ENCODE data around the gene ZRANB3.
"Not testable (repeated sequence)": the region's sequence is repeated elsewhere in the genome, so short reads cannot be mapped to it uniquely, and the experiment has no call there.

Gene ZRANB3

DNA sequence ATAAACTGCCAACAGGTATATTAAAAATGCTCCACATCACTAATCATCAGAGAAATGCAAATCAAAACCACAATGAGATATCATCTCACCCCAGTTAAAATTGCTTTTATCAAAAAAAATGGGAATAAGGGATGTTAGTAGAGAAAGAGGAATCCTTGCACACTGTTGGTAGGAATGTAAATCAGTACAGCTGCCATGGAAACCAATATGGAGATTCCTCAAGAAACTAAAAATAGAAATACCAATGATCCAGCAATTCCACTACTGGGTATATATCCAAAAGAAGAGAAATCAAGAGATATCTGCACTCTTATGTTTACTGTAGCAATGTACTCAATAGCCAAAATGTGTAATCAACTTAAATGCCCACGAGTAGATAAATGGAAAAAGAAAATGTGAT is 40.6 kb downstream of the ZRANB3 start:
- DNase-seq (ENCODE audit: low read depth, low spot score) = no peak

DNA sequence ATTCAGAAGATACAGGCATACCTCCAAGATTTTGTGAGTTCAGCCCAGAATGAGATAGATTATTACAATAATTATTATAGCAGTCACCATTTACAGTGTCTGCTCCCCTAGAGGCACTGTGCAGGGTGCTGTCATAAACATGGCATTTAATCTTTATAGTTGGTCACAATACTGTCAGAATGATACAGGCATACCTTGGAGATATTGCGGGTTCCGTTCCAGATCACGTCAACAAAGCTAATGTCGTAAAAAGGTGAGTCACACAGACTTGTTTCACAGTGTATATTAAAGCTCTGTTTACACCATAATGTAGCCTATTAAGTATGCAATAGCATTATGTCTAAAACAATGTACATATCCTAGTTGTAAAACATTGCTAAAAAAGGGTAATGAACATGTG is 45.6 kb downstream of the ZRANB3 start:
- DNase-seq (ENCODE audit: low read depth, low spot score) = no peak

DNA sequence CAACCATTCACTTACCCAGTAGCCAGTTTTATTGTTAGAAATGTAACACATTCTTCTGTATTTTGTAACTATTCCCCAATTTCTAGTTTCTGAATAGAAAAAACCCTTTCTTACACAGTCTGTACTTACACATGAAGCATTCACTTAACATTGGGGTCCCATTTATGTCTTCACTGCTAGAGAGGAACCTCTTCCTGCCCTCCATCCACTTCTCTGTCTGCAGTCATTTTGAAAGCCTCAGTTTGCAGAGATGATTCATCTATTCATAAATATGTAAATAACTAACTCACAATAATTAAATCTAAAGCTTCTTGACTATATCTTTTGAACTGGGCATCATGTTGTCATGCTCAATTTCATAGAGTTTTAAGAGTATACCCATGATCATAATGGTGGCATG is 55.9 kb downstream of the ZRANB3 start:
- DNase-seq (ENCODE audit: low read depth, low spot score) = no peak

DNA sequence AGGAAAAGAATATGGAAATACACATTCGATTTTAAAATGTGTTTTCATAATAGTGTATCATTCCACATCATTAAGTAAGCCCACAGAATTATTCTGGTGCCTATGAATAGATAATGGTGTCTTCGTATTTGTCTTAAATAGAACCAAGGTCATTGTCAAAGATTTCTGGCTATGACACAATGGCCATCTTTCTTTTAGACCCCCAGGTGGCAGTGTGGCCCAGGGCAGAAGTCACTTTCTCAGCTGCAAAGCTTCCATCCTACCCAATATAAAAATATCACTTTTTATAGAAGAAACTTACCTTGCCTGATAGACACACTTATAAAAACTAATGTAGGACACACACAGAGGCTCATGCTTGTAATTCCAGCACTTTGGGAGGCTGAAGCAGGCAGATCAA is 57.5 kb downstream of the ZRANB3 start:
- no peak for DNase-seq (ENCODE audit: low read depth, low spot score)

DNA sequence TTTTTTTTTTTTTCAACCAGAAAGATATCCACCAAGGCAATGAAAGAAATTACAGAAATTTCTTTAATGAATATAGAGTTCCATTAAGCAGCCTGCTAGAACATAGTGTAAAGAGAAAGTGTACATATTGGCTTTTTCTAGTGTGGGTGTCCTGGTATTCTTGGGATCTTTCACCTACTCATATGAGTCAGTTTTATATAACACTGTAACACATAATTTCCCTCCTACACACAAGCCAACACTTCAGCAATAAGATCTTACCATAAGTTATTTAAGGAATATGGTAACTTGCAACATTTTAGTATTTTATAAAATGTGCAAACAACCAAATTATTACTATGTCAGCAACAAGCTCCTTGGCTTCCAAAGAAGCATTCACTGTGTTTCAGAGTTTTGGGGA is 59.9 kb downstream of the ZRANB3 start:
- DNase-seq (ENCODE audit: low read depth, low spot score) = no peak

DNA sequence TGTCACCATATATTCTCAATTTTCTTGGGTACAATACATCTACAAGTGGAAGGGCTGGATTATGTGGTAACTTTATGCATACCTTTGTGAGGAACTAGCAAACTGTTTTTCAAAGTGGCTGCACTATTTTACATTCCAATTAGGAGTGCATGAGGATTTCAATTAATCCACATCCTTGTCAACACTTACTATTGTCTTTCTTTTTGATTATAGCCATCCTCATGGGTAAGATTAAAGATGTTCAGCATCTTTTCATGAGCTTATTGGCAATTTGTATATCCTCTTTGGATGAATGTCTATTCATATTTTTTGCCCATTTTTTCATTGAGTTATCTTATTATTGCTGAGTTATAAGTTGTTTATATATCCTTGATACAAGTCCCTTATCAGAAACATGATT is 73.7 kb downstream of the ZRANB3 start:
- DNase-seq (ENCODE audit: low read depth, low spot score) = no peak

DNA sequence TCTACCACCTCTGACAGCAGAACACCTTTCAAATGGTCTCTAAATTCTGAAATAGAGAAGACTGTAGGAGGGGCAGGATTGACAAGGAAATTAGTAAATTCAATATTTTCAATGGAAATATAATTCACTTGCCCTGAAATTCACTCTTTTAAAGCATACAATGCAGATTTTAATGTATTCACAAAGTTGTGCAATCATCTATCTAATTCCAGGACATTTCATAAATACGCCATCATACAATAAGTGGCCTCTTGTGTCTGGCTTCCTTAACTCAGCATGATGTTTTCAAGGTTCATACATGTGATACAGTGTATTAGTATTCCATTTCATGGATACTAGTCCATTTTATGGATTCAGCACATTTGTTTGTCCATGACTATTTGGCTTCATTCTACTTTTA is 74.2 kb downstream of the ZRANB3 start:
- no peak for DNase-seq (ENCODE audit: low read depth, low spot score)

DNA sequence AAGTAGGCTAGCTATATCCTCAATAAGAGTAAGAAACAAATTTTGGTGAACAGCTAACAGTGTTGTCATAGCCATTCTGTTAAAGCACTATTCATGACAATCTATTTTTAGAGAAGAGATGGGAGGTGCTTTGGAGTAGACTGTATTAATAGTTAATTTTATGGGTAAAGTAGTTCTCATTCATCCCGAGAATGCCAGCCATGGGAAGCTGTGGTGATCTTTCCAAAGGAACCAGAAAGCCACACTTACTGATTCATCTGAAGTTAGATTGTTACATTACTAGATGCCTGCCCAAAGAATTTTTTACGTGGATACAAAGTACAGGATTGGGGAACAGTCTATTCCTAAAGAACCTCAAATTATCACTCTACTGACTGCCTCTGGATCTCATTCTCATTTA is 74.6 kb downstream of the ZRANB3 start:
- DNase-seq (ENCODE audit: low read depth, low spot score) = no peak

DNA sequence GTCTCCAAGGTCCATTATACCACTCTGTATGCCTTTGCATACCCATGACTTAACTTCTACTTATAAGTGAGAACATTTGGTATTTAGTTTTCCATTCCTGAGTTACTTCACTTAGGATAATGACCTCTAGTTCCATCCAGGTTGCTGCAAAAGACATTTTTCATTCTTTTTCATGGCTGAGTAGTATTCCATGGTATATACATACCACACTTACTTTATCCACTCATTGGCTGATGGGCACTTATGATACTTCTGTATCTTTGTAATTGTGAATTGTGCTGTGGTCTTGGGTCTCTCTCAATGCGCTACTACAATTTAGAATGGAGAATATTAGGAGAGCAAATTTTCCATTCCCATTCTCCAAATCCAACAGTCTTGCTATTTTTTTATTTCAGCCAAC is 76.4 kb downstream of the ZRANB3 start:
- no peak for DNase-seq (ENCODE audit: low read depth, low spot score)

DNA sequence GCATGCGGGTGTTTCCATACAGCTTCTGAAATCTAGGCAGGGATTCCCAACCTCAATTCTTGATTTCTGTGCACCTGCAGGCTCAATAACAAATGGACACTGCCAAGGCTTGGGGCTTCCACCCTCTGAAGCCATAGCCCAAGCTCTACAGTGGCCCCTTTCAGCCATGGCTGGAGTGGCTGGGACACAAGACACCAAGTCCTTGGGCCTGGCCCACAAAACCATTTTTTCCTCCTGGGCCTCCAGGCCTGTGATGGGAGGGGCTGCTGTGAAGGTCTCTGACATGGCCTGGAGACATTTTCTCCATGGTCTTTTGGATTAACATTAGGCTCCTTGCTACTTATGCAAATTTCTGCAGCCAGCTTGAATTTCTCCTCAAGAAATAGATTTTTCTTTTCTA is 78.0 kb downstream of the ZRANB3 start:
- not testable (repeated sequence) for DNase-seq (ENCODE audit: low read depth, low spot score)

DNA sequence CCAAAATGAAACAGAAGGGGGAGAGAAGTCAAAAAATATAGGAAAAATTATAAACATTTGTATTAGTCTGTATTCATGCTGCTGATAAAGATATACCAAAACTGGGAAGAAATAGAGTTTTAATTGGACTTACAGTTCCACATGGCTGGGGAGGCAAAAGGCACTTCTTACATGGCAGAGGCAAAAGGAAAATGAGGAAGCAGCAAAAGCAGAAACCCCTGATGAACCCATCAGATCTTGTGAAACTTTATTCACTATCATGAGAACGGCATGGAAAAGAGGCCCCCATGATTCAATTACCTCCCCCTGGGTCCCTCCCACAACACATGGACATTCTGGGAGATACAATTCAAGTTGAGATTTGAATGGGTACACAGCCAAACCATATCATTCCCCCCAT is 79.1 kb downstream of the ZRANB3 start:
- DNase-seq (ENCODE audit: low read depth, low spot score) = no peak

DNA sequence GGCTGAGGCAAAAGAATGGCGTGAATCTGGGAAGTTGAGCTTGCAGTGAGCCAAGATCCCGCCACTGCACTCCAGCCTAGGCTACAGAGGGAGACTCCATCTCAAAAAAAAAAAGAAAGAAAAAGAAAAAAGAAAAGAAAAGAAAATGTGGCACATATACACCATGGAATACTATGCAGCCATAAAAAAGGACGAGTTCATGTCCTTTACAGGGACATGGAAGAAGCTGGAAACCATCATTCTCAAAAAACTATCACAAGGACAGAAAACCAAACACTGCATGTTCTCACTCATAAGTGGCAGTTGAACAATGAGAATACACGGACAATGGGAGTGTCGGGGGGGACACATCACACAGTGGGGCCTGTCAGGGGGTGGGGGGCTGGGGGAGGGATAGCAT is 88.0 kb downstream of the ZRANB3 start:
- DNase-seq (ENCODE audit: low read depth, low spot score) = not testable (repeated sequence)

DNA sequence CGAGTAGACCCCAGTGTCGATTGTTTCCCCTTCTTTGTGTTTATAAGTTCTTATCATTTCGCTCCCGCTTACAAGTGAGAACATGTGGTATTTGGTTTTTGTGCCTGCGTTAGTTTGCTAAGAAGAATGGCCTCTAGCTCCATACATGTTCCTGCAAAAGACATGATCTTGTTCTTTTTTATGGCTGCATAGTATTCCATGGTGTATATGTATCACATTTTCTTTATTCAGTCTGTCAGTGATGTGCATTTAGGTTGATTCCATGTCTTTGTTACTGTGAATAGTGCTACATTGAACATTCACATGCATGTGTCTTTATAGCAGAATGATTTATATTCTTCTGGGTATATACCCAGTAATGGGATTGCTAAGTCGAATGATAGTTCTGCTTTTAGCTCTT is 95.9 kb downstream of the ZRANB3 start:
- DNase-seq (ENCODE audit: low read depth, low spot score) = not testable (repeated sequence)

DNA sequence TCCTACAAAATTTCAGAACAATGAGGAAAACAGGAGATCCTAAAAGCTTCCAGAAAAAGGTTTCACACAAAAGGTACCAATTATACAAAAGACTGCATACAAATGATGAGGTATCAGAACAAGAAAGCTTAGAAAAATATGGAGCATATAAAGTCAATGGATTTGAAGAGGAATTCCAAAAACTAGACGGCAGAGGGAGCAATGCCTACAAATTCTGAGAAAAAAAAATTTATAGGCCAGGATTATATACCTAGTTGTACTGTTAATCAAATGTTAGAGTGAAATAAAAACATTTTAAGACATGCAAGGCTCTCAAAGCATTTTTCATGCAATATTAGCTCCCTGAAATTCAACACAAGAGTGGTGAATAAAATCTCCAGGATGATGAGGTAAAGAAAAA is 106.2 kb downstream of the ZRANB3 start:
- DNase-seq (ENCODE audit: low read depth, low spot score) = no peak

DNA sequence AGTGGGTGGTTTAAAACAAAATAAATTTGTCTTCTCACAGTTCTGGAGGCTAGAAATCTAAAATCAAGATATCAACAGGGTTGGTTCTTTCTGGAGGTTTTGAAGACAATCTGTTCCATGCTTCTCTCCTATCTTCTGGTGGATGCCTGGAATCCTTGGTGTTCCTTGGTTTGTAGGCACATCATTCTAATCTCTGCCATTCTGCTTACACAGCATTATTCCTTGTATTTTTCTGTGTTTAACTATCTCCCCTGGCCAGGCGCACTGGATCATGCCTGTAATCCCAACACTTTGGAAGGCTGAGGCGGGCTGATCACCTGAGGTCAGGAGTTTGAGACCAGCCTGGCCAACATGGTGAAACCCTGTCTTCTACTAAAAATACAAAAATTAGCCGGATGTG is 108.1 kb downstream of the ZRANB3 start:
- DNase-seq (ENCODE audit: low read depth, low spot score) = no peak

DNA sequence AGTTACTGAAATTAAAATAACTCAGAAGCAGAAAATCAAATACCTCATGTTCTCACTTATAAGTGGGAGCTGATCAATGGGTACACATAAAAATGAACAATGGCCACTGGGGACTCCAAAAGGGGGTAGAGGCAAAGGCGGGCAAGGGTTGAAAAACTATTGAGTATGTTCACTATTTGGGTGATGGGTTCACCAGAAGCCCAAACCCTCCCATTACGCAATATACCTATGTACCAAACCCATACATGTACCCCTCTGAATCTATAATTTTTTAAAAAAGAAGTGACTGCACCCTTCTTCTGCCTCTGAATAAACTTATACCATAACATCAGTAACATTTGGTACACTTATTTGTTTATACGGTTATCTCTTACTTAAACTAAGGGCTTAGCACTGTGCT is 119.4 kb downstream of the ZRANB3 start:
- no peak for DNase-seq (ENCODE audit: low read depth, low spot score)

DNA sequence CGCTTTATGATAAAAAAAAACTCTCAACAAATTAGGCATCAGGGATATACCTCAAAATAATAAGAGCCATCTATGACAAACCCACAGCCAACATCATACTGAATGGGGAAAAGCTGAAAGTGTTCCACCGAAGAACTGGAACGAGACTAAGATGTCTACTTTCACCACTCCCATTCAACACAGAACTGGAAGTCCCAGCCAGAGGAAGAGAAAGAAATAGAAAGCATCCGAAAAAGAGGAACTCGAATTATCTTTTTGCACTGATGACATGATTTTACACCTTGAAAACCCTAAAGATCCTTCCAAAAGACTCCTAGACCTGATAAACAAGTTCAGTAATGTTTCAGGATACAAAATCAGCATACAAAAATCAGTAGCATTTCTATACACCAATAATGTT is 121.6 kb downstream of the ZRANB3 start:
- no peak for DNase-seq (ENCODE audit: low read depth, low spot score)

DNA sequence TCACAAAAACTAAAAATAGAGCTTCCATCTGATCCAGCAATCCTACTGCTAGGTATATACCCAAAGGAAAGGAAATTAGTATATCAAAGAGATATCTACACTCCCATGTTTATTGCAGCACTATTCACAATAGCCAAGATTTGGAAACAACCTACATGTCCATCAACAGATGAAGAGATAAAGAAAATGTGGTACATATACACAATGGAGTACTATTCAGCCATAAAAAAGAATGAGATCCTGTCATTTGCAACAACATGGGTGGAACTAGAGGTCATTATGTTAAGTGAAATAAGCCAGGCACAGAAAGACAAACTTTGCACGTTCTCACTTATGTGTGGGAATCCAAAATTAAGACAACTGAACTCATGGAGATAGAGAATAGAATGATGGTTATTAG is 134.8 kb downstream of the ZRANB3 start:
- not testable (repeated sequence) for DNase-seq (ENCODE audit: low read depth, low spot score)

DNA sequence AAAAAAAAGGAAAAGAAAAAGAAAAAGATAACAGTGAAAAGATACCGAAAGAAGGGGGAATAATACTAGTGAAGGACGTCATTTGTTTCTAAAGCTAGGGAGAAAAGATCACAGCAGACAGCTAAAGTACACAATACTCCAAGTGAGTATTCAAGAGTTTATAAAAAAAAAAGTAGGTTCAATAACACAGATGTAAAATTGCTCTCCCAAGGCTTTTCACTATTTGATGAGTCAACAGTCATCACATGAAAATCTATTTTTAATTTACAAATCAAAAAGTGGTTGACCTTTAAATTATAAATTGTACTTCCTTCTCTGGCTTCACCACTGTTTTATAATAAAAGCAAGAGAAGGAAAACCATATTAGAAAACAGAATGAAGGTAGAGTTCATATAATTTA is 144.0 kb downstream of the ZRANB3 start:
- no peak for DNase-seq (ENCODE audit: low read depth, low spot score)

DNA sequence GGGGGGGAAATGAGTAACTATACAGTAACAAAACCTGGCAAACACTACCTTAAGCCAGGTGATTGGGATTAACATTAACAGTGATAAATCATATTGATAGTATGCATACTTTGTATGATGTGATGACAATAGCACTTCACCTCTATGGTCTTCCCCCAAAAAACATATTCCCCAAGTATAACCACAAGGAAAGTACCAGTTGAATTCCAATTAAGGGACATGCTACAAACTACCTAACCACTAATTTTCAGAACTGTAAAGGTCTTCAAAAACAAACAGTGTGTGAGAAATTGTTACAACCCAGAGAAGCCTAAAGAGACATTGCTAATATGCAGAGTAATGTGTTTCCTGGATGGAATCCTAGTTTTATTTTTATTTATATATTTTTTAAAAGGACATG is 152.4 kb downstream of the ZRANB3 start:
- DNase-seq (ENCODE audit: low read depth, low spot score) = no peak

DNA sequence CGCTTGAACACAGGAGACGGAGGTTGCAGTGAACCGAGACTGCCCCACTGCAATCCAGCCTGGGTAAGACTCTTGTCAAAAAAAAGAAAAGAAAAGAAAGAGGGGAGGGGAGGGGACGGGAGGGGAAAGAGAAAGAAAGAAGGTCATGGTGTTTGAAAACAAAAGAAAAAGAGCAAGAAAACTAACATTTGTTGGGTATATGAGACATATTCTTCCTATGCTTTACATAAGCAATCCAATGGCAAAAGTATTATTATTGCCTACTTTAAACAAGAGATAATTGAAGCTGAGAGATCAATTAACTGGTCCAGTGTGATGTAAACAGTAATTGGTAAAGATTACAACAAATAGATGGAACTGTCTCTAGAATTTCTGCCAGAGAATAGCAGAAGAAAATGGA is 157.3 kb downstream of the ZRANB3 start:
- no peak for DNase-seq (ENCODE audit: low read depth, low spot score)

DNA sequence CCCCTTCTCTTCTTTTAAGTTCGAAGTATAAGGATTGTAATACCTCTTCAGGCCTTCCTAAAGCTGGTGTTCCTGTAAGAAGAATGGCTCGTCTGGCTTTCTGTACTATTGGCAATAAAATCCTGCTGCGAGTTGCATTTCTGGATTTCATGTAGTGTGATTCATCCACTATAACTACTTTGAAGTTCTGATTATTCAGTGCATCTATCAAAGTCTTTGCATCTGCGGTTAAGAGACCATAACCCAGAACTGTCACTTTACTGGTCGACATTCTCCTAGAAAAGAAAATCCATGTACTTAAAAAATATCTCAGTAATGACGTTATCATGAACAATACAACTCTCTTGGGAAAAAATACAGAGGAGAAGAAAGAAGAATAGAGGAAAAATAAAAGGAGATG is 181.1 kb downstream of the ZRANB3 start:
- DNase-seq (ENCODE audit: low read depth, low spot score) = no peak

DNA sequence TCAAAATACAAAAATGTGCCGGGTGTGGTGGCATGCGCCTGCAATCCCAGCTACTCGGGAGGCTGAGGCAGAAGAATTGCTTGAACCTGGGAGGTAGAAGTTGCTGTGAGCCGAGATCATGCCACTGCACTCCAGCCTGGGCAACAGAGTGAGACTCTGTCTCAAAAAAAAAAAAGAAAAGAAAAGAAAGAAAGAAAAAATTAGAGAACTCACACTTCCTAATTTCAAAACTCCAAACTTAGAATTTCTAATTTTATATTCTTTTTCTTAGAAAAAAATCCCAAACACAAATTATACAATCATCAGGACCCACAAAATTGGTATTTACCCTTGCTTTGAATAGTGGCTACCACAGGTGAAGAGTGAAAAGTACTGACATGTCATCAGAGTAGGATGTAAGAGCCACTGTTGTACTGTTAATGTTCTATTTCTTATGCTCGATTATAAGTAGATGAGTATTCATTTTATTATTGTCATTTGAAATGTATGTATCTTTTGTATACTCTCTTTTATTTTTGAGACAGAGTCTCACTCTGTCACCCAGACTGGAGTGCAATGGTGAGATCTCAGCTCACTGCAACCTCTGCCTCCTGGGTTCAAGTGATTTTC is 182.8 kb downstream of the ZRANB3 start:
- not testable (repeated sequence) for DNase-seq (ENCODE audit: low read depth, low spot score)

DNA sequence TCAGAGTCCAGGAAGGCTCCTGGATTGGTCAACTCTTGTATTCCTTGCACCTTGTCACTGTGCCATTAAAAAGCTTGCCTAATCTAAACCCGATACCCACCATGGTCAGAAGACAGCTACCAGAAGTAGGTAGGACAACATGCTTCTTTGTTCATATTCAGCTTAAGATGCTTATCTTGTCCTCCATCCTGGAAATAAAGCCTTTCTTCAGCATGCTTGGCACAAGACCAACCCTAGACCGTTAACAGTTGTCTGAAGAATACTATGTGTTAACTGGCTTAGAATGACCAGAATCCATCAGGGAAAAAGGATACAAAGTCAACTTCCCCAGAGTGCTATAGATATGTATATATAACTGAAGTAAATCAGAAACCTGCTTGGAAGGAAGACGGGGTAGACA is 193.9 kb downstream of the ZRANB3 start:
- no peak for DNase-seq (ENCODE audit: low read depth, low spot score)

All from activated naive CD8-positive, alpha-beta T cell treated with anti-CD3 and anti-CD28 coated beads, Interleukin-2, amount 50 U/mL, for 16 hours (primary cell).